ENCODE measurements around the gene ATP1B3.

DNA sequence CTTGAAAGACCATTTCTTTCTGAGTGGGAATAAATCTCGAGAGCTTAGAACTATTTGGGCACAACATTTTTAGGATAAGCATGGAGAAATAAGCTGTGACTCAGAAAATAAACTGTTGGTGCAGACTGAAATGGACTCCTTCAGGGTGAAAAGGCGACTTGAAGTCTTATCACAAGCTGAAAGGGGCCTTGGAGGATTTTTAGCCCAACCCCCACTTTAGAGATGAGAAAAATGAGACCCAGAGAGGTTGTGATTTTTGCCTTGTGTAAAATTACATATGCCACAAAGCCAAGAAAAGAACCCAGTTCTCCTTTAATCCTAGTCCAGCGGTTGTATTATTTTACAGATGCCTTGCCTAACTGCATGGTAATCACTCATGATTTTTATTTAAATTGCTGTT lies 1.5 kb downstream of the ATP1B3 start:
- TF ChIP-seq CTCF (conservative IDR thresholded peaks at IDR 0.05 in 1 of 2, IDR thresholded peaks at IDR 0.05 in 1 of 2; ENCODE audit: extremely low read depth in 1 of 2, insufficient read depth in 1 of 2, low read depth in 1 of 2, low read length in 2 of 2) (no peak), EZH2 (IDR thresholded peaks at IDR 0.05; ENCODE audit: borderline replicate concordance, low read length) (no peak)
